Heart right ventricle (tissue), 16 donors: ENCODE data around the gene CHMP1A. TPM values are rescaled to one million over a fixed set of nuclear protein-coding genes. Genes with fewer than 3 reads are reported as not detected.
A peak's percentile ranks its signal among the peaks of the same experiment; 100 is the strongest.

Experiments used
- ATAC-seq, 8 donors: fragments of 200-7000 bp; cut with Tn5 transposase; one replicate each; pipeline ENCODE4 v1.9.1; 2020; ENCODE audit warnings: mild to moderate bottlenecking in 8 of 8, moderate library complexity in 8 of 8, moderate number of reproducible peaks in 1 of 8
- DNase-seq, 2 donors: peaks; one replicate each; pipeline ENCODE4 v3.0.0-alpha.2; 2020
- H3K27ac ChIP-seq, 10 donors: fragments of 200-600 bp; sonication (generic) in 2 of 10; one replicate each; pipeline versions ENCODE4 v1.5.0 to v1.8.0; 2020 to 2022; ENCODE audit warnings: mild to moderate bottlenecking in 3 of 10
- H3K27me3 ChIP-seq, 7 donors: fragments of 200-600 bp; one replicate each; pipeline ENCODE4 v1.8.0; 2021 to 2022; ENCODE audit warnings: mild to moderate bottlenecking in 2 of 7
- H3K36me3 ChIP-seq, 9 donors: fragments of 200-600 bp; sonication (generic) in 1 of 9; one replicate each; pipeline versions ENCODE4 v1.5.0 to v1.8.0; 2020 to 2022; ENCODE audit warnings: mild to moderate bottlenecking in 2 of 9
- H3K4me1 ChIP-seq, 9 donors: fragments of 200-600 bp; sonication (generic) in 1 of 9; one replicate each; pipeline versions ENCODE4 v1.5.0 to v1.8.0; 2020 to 2022; ENCODE audit warnings: mild to moderate bottlenecking in 4 of 9
- H3K4me3 ChIP-seq, 10 donors: fragments of 200-600 bp; sonication (generic) in 2 of 10; one replicate each; pipeline versions ENCODE4 v1.5.0 to v1.8.0; 2020 to 2022; ENCODE audit warnings: mild to moderate bottlenecking in 7 of 10, moderate library complexity in 2 of 10
- H3K9me3 ChIP-seq, 11 donors: fragments of 200-600 bp in 10 of 11; sonication (generic) in 2 of 11; one replicate each; pipeline versions ENCODE4 v1.5.0 to v1.8.0; 2013 to 2022; ENCODE audit warnings: mild to moderate bottlenecking in 2 of 11, control low read depth in 1 of 11, moderate library complexity in 1 of 11
- WGBS, 2 donors: extraction: QIAGEN DNeasy Blood & Tissue Kit; methylation state at CpG; one replicate each; pipeline ENCODE4 v1.1.7; 2013; ENCODE audit warnings: inconsistent platforms in 1 of 2; 5-methylcytosine and 5-hydroxymethylcytosine counted together
- intact Hi-C, 10 donors: fragments of 100-400 bp; cut with DNase I; formaldehyde crosslinking; loops; one replicate each; pipeline versions ENCODE4 v1.11.1 to v1.14.2; 2022
- polyA plus RNA-seq, 2 donors: library from polyadenylated mRNA; stranded (reverse); fragments of 200-250 nt; gene quantifications; one replicate each; pipeline ENCODE4 v1.2.3, GENCODE V29; 2013
- total RNA-seq, 10 donors: library from RNA; stranded (reverse); fragmentation: NEBNext Ultra II Directional in 3 of 10; extraction: Animal tissue kit (Norgen Biotek cat#: 25700) in 3 of 10; gene quantifications; one replicate each; pipeline versions ENCODE4 v1.2.1 to v1.2.4, GENCODE V29; 2021 to 2023
- TF ChIP-seq, protein P1 (sequence below), 9 donors: fragments of 200-600 bp; sonication (generic) in 2 of 9; IDR thresholded peaks; one replicate each; pipeline versions ENCODE4 v1.5.0 to v1.8.0; 2021 to 2022; ENCODE audit warnings: antibody characterized with exemption in 9 of 9, mild to moderate bottlenecking in 5 of 9, moderate library complexity in 1 of 9
- donor health status: Arrhythmogenic right ventricular cardiomyopathy.
- donor health status: ischemic (EF 13 %, LVEDD 7.1; RV severe dilation, severe dysfunction).
- donor health status: healthy with polysubstance abuse.
- donor health status: DM: no; HTN: yes; CAD: no.
- donor health status: DM: no; HTN: no; CAD: no.
- donor health status: ischemic (EF 25% LVEDD 6.9; RV normal size, moderate dysfunction).
- donor health status: ischemic (EF 25% LVEDD 5.7; RV mildly dilated, moderate dysfunction).
- donor health status: healthy.
- donor health status: DM: yes; HTN: yes; CAD: no.
- donor health status: Ischemic cardiomyopathy.
- donor health status: ischemic (EF 35%, LVEDD 5.7; RV mildly dilated, moderate dysfunction).
- donor health status: nonischemic (EF 11% LVEDD 7.7; RV severe dilation, severe dysfunction).
- donor health status: DM: yes; HTN: yes; CAD: no.
- donor health status: PGD.
- donor health status: ischemic (EF 29% LVEDD 5.4; RV normal size, mild dysfunction).
- donor health status: nonischemic (EF 23%, LVEDD 6.1; RV moderate dilation, normal function).

The CHMP1A gene
- total and polyA plus RNA-seq, 12 donors: 30.6 to 71.4 (median 36.7) TPM

DNA sequence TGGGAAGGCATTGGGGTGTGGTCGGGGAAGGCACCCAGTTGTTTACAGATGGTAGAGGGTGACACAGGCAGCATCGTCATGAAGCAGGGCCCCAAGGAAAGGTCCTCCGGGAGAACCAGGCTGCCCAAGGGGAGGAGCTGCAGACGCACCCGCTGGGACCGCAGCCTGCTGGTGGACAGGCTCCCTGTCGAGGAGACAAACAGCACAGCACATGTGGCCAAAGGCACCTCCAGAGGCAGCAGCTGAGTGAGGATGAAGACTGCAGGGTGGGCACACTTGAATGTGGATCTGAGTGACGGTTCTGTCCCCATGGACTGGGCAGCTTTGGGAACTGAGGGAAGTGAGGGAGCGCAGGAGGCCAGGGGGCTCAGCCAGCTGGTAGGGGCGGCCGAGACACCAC is 12.4 kb downstream of the CHMP1A start:
- ATAC-seq: no peak
- intact Hi-C loops: loop anchor here in 5 of 10 donors (10.0 kb wide), 2 partner anchors 70 to 310 kb away; partner anchors contain the start of gene CPNE7 (in 3 of the 5)
- Histone ChIP-seq H3K27me3 (no peaks in the 10 kb centered on the region), H3K4me1 (peaks cover 0 to 22% (median 10%) of the 10 kb centered on the region in 9 donors), H3K4me3 (no peak overlapping the region), H3K27ac (no peak overlapping the region), H3K36me3 (peaks cover 0 to 55% (median 36%) of the 10 kb centered on the region in 9 donors), H3K9me3 (no peaks in the 10 kb centered on the region)
- TF ChIP-seq, protein P1, sequence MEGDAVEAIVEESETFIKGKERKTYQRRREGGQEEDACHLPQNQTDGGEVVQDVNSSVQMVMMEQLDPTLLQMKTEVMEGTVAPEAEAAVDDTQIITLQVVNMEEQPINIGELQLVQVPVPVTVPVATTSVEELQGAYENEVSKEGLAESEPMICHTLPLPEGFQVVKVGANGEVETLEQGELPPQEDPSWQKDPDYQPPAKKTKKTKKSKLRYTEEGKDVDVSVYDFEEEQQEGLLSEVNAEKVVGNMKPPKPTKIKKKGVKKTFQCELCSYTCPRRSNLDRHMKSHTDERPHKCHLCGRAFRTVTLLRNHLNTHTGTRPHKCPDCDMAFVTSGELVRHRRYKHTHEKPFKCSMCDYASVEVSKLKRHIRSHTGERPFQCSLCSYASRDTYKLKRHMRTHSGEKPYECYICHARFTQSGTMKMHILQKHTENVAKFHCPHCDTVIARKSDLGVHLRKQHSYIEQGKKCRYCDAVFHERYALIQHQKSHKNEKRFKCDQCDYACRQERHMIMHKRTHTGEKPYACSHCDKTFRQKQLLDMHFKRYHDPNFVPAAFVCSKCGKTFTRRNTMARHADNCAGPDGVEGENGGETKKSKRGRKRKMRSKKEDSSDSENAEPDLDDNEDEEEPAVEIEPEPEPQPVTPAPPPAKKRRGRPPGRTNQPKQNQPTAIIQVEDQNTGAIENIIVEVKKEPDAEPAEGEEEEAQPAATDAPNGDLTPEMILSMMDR (IDR thresholded peaks at IDR 0.05): no peak
- no peak for DNase-seq
- 80 to 86% methylated on average over 11 of the region's 11 CpGs for WGBS, 2 donors

DNA sequence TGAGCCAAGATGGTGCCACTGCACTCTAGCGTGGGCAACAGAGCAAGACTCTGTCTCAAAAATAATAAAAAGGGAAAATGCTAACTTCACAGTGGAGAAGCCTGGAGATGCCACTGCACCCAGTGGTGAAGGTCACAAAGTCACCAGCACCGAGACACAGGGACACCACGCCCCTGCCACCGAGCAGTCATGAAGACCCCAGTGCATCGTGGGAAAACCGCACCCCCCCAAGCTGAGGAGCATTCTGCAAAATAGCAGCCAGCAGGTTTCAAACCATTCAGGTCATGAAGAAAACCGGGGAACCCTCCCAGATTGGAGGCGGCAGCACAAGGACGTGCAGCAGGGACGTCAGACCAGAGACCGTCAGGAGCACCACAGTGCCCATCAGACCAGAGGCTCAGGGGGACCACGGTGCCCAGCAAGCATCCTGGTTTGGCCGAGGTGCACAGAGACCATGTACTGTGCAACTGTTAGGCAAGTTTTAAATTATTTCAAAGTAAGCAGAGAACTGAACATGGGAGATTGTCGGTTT is 13.7 kb downstream of the CHMP1A start:
- no peak overlapping the region for H3K27ac ChIP-seq
- H3K36me3 ChIP-seq: peaks cover 0 to 42% (median 32%) of the 10 kb centered on the region in 9 donors
- 72 to 75% methylated on average over 14 of the region's 14 CpGs for WGBS, 2 donors
- TF ChIP-seq, protein P1 (IDR thresholded peaks at IDR 0.05): no peak
- H3K4me3 ChIP-seq: no peak overlapping the region
- intact Hi-C loops: loop anchor here in 7 of 10 donors (5.0 to 10.0 kb wide), 5 partner anchors 67 to 309 kb away; partner anchors contain the start of gene CPNE7 (in 4 of the 7)
- H3K9me3 ChIP-seq: no peaks in the 10 kb centered on the region
- no peaks in the 10 kb centered on the region for H3K27me3 ChIP-seq
- ATAC-seq: no peak
- no peak for DNase-seq
- peaks cover 0 to 22% (median 10%) of the 10 kb centered on the region in 9 donors for H3K4me1 ChIP-seq

DNA sequence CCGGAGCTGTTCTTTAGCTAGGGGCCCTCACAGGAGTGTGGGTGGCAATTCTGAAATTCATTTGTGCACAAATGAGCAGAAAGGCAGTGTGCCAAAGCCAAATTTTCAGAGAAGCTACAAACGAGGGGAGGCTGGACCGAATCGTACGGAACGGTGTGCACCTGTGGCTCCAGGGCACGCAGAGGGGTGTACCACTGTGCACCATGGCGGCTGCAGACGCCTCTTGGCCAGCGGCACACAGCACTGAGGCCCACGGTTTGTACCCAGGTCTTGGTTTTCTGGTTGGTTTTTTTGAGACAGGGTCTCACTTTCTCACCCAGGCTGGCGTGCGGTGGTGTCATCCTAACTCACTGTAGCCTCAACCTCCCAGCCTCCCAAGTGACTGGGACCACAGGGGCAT is 14.9 kb downstream of the CHMP1A start:
- peaks cover 0 to 35% (median 29%) of the 10 kb centered on the region in 9 donors for H3K36me3 ChIP-seq
- no peak overlapping the region for H3K27ac ChIP-seq
- DNase-seq: no peak
- 82 to 84% methylated on average over 13 of the region's 13 CpGs for WGBS, 2 donors
- H3K9me3 ChIP-seq: no peaks in the 10 kb centered on the region
- intact Hi-C loops: loop anchor here in 7 of 10 donors (5.0 to 10.0 kb wide), 5 partner anchors 65 to 308 kb away; partner anchors contain the start of gene CPNE7 (in 4 of the 7)
- H3K27me3 ChIP-seq: no peaks in the 10 kb centered on the region
- peaks cover 0 to 22% (median 10%) of the 10 kb centered on the region in 9 donors for H3K4me1 ChIP-seq
- no peak for ATAC-seq
- H3K4me3 ChIP-seq: no peak overlapping the region
- TF ChIP-seq, protein P1 (IDR thresholded peaks at IDR 0.05): no peak

DNA sequence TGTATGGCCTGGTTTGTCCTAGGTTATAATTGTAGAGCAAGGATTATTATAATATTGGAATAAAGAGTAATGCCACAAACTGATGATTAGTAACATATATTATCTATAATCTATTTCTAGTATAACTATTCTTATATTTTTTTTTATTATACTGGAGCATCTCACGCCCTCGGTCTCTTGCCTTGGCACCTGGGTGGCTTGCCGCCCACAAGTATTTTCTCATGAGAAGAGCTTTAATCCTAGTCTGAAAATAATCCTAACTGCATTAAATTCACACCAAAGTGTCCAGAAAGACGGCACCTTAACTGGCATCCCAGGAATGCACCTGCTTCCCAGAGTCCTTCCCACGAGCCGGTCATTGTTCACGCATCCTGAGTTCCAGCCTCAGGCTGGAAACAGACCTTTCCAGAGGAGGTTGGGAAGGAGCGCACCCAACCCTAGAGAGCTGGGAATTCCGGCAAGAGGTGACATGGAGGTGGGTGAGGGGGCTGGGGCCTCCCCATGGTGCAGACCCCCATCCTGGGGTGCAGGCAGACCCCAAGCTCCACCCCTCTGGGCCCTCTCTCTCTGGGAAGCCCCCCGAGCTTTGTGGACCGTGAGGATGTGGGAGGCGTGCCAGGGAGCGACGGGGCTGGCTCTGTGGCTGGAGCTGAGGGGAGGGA is 15.9 kb downstream of the CHMP1A start:
- DNase-seq (no peak), ATAC-seq (no peak)
- no peak overlapping the region for H3K27ac ChIP-seq
- H3K27me3 ChIP-seq: peaks cover 0 to 3% (median 0%) of the 10 kb centered on the region in 7 donors
- no peaks in the 10 kb centered on the region for H3K9me3 ChIP-seq
- peak overlapping the region in 4 of 10 donors; percentile 43 to 54 (median 52) for H3K4me3 ChIP-seq
- TF ChIP-seq, protein P1 (IDR thresholded peaks at IDR 0.05): no peak
- WGBS, 2 donors: 32 to 44% methylated on average over 14 of the region's 14 CpGs
- intact Hi-C loops: loop anchor here in 7 of 10 donors (2.0 to 10.0 kb wide), 6 partner anchors 64 to 307 kb away; partner anchors contain the start of gene CPNE7 (in 5 of the 7)
- peaks cover 0 to 26% (median 21%) of the 10 kb centered on the region in 9 donors for H3K36me3 ChIP-seq
- H3K4me1 ChIP-seq: peaks cover 0 to 22% (median 10%) of the 10 kb centered on the region in 9 donors
